ENCODE results near the gene TP53I11.

TP53I11 gene

GRCh38 chr11:44979543-44980399, 29.1 kb upstream of the TP53I11 start:
- TF ChIP-seq CTCF (IDR thresholded peaks at IDR 0.05; ENCODE audit: control extremely low read depth, extremely low read depth, low read depth, missing control alignments): no peak
- ChIA-PET POLR2A (no interaction called here), CTCF (interaction anchor here (1.3 to 2.3 kb wide), 3 partner anchors 43 to 124 kb away, joined by 4 to 12 read pairs (median 5); no protein-coding TSS in a partner anchor)
- DNase-seq (ENCODE audit: extremely low spot score): no peak

- no peak for DNase-seq (ENCODE audit: extremely low spot score)
- no peak for TF ChIP-seq CTCF (IDR thresholded peaks at IDR 0.05; ENCODE audit: control extremely low read depth, extremely low read depth, low read depth, missing control alignments)
- POLR2A ChIA-PET: interaction anchor here (0.6 kb wide), 1 partner anchor 18 kb away, joined by 14 read pairs; no protein-coding TSS in a partner anchor
- CTCF ChIA-PET: interaction anchor here (1.3 to 1.5 kb wide), 2 partner anchors 42 to 125 kb away, joined by 4 to 5 read pairs; no protein-coding TSS in a partner anchor
Observed at GRCh38 chr11:44978961-44979331, 28.3 kb upstream of the TP53I11 start.

- DNase-seq (ENCODE audit: extremely low spot score): no peak
- no peak for TF ChIP-seq CTCF (IDR thresholded peaks at IDR 0.05; ENCODE audit: control extremely low read depth, extremely low read depth, low read depth, missing control alignments)
- CTCF ChIA-PET: interaction anchor here (1.3 to 1.5 kb wide), 2 partner anchors 42 to 125 kb away, joined by 4 to 5 read pairs; no protein-coding TSS in a partner anchor
- POLR2A ChIA-PET: interaction anchor here (0.6 kb wide), 1 partner anchor 18 kb away, joined by 14 read pairs; no protein-coding TSS in a partner anchor
Observed at GRCh38 chr11:44978274-44978960, 27.7 kb upstream of the TP53I11 start.

GRCh38 chr11:44977493-44977984, 26.9 kb upstream of the TP53I11 start:
- ChIA-PET POLR2A (no interaction called here), CTCF (interaction anchor here (1.3 to 2.4 kb wide), 2 partner anchors 41 to 126 kb away, joined by 3 to 6 read pairs; no protein-coding TSS in a partner anchor)
- no peak for TF ChIP-seq CTCF (IDR thresholded peaks at IDR 0.05; ENCODE audit: control extremely low read depth, extremely low read depth, low read depth, missing control alignments)
- no peak for DNase-seq (ENCODE audit: extremely low spot score)

- no peak for TF ChIP-seq CTCF (IDR thresholded peaks at IDR 0.05; ENCODE audit: control extremely low read depth, extremely low read depth, low read depth, missing control alignments)
- POLR2A ChIA-PET: no interaction called here
- CTCF ChIA-PET: interaction anchor here (1.2 to 2.4 kb wide), 3 partner anchors 18 to 127 kb away, joined by 3 to 6 read pairs (median 3); no protein-coding TSS in a partner anchor
- no peak for DNase-seq (ENCODE audit: extremely low spot score)
Observed at GRCh38 chr11:44976576-44976975, 25.9 kb upstream of the TP53I11 start.

- DNase-seq (ENCODE audit: extremely low spot score): no peak
- ChIA-PET CTCF (interaction anchor here (1.5 kb wide), 1 partner anchor 15 kb away, joined by 3 read pairs; no protein-coding TSS in a partner anchor), POLR2A (no interaction called here)
- TF ChIP-seq CTCF (IDR thresholded peaks at IDR 0.05; ENCODE audit: control extremely low read depth, extremely low read depth, low read depth, missing control alignments): no peak
Observed at GRCh38 chr11:44974402-44975000, 23.8 kb upstream of the TP53I11 start.

Measured in GM10248 (cell line).